Suprapubic skin (tissue), 3 donors: ENCODE results near the gene TCF7L2.

Source experiments
- CTCF ChIP-seq, 2 donors: fragments of 200-600 bp in 1 of 2; fragments of 450-650 bp in 1 of 2; sonication (generic) in 1 of 2; IDR thresholded peaks; one replicate each; pipeline ENCODE4 v1.5.1; 2016 to 2019; ENCODE audit warnings: antibody characterized with exemption in 2 of 2, mild to moderate bottlenecking in 1 of 2, moderate library complexity in 1 of 2
- EP300 ChIP-seq: sonication (generic); formaldehyde crosslinking; IDR thresholded peaks from one replicate; pipeline ENCODE4 v1.6.1; 2017; ENCODE audit warnings: antibody characterized with exemption
- POLR2A ChIP-seq, 2 donors: fragments of 450-650 bp; IDR thresholded peaks; one replicate each; pipeline ENCODE4 v1.6.1; 2017; ENCODE audit warnings: antibody characterized with exemption in 2 of 2, mild to moderate bottlenecking in 2 of 2, moderate library complexity in 2 of 2

- TF ChIP-seq POLR2A (IDR thresholded peaks at IDR 0.05), result no peak
- TF ChIP-seq EP300, result no peak
- TF ChIP-seq CTCF (IDR thresholded peaks at IDR 0.05), result no peak
Observed at GRCh38 chr10:112959207-112959838, 9.3 kb downstream of the TCF7L2 start.
